GM23338 (cell line): ENCODE measurements around the gene ZFYVE28.

ENCODE experiments used
- CREB1 ChIP-seq: fragments of 250-450 bp; sonication (Bioruptor Pico); IDR thresholded peaks from 2 replicates; pipeline ENCODE4 v1.5.0; 2020; ENCODE audit warnings: low read depth, mild to moderate bottlenecking, moderate library complexity
- CTCF ChIP-seq, 2 experiments: fragments of 200-600 bp in 1 of 2; sonication (generic) in 1 of 2; conservative IDR thresholded peaks; 2 replicates each; pipeline versions ENCODE4 v1.5.1 to v1.6.1; 2016 to 2017; ENCODE audit warnings: antibody characterized with exemption in 2 of 2, low read depth in 2 of 2, mild to moderate bottlenecking in 2 of 2, moderate library complexity in 1 of 2
- ETS1 ChIP-seq: IDR thresholded peaks from 2 replicates; pipeline ENCODE4 v1.6.1; 2016; ENCODE audit warnings: antibody characterized with exemption
- EZH2 ChIP-seq: fragments of 200-600 bp; sonication (generic); IDR thresholded peaks from one replicate; pipeline ENCODE4 v1.8.0; 2017; ENCODE audit warnings: antibody characterized with exemption, mild to moderate bottlenecking, low read depth; ENCODE audit not compliant: unreplicated experiment
- EZH2phosphoT487 ChIP-seq: fragments of 200-600 bp; sonication (generic); IDR thresholded peaks from one replicate; pipeline ENCODE4 v1.8.1; 2018; ENCODE audit warnings: antibody characterized with exemption; ENCODE audit not compliant: unreplicated experiment
- JUNB ChIP-seq: IDR thresholded peaks from one replicate; pipeline ENCODE4 v1.6.1; 2016; ENCODE audit warnings: antibody characterized with exemption; ENCODE audit not compliant: unreplicated experiment
- POLR2AphosphoS5 ChIP-seq: IDR thresholded peaks from 2 replicates; pipeline ENCODE4 v1.6.1; 2016; ENCODE audit warnings: antibody characterized with exemption, low read depth
- REST ChIP-seq: IDR thresholded peaks from one replicate; pipeline ENCODE4 v1.6.1; 2018; ENCODE audit warnings: antibody characterized with exemption; ENCODE audit not compliant: unreplicated experiment
- STAT1 ChIP-seq: IDR thresholded peaks from one replicate; pipeline ENCODE4 v1.6.1; 2016; ENCODE audit warnings: antibody characterized with exemption; ENCODE audit not compliant: unreplicated experiment
- ZNF114 ChIP-seq: fragments of 250-450 bp; sonication (Bioruptor Pico); IDR thresholded peaks from 2 replicates; pipeline ENCODE4 v1.5.0; 2020; ENCODE audit warnings: mild to moderate bottlenecking, moderate library complexity
- ZNF331 ChIP-seq: fragments of 250-450 bp; sonication (Bioruptor Pico); IDR thresholded peaks from 2 replicates; pipeline ENCODE4 v1.5.0; 2020; ENCODE audit warnings: low read depth, mild to moderate bottlenecking, moderate library complexity
- ZNF462 ChIP-seq: fragments of 250-450 bp; sonication (Bioruptor Pico); IDR thresholded peaks from 2 replicates; pipeline ENCODE4 v1.5.0; 2020; ENCODE audit warnings: mild to moderate bottlenecking, moderate library complexity

- no peak for TF ChIP-seq CTCF (conservative IDR thresholded peaks at IDR 0.05; ENCODE audit: low read depth in 2 of 2)
- no peak for TF ChIP-seq CREB1 (CRISPR knock-in tag)
- no peak for TF ChIP-seq REST
- TF ChIP-seq EZH2phosphoT487: no peak
- TF ChIP-seq STAT1: no peak
- no peak for TF ChIP-seq EZH2
- no peak for TF ChIP-seq POLR2AphosphoS5
- TF ChIP-seq ETS1: no peak
- no peak for TF ChIP-seq ZNF114 (CRISPR knock-in tag)
- no peak for TF ChIP-seq ZNF462 (CRISPR knock-in tag)
- no peak for TF ChIP-seq ZNF331
- TF ChIP-seq JUNB: no peak
Observed at GRCh38 chr4:2445571-2445970, 27.1 kb upstream of the ZFYVE28 start.
